Esophagus squamous epithelium (tissue), 4 donors: ENCODE measurements around the gene CEMIP.

Source experiments
- CTCF ChIP-seq, 6 experiments: fragments of 450-650 bp in 4 of 6; fragments of 200-600 bp in 2 of 6; sonication (generic) in 2 of 6; IDR thresholded peaks; one replicate each; pipeline ENCODE4 v1.5.1; 2016 to 2019; ENCODE audit warnings: antibody characterized with exemption in 6 of 6, mild to moderate bottlenecking in 4 of 6, moderate library complexity in 4 of 6
- POLR2A ChIP-seq, 4 donors: fragments of 450-650 bp; IDR thresholded peaks; one replicate each; pipeline ENCODE4 v1.6.1; 2017; ENCODE audit warnings: antibody characterized with exemption in 4 of 4, mild to moderate bottlenecking in 4 of 4, moderate library complexity in 3 of 4

- TF ChIP-seq CTCF (IDR thresholded peaks at IDR 0.05) (no peak), POLR2A (IDR thresholded peaks at IDR 0.05) (no peak)
Observed at GRCh38 chr15:80976851-80977250, 197.7 kb downstream of the CEMIP start.
